ENCODE results near the gene FBXL17. TPM values are rescaled to one million over a fixed set of nuclear protein-coding genes. Genes with fewer than 3 reads are reported as not detected.

The FBXL17 gene
- polyA plus RNA-seq, 4 donors, result 26.4 to 31.5 (median 30.9) TPM

DNA sequence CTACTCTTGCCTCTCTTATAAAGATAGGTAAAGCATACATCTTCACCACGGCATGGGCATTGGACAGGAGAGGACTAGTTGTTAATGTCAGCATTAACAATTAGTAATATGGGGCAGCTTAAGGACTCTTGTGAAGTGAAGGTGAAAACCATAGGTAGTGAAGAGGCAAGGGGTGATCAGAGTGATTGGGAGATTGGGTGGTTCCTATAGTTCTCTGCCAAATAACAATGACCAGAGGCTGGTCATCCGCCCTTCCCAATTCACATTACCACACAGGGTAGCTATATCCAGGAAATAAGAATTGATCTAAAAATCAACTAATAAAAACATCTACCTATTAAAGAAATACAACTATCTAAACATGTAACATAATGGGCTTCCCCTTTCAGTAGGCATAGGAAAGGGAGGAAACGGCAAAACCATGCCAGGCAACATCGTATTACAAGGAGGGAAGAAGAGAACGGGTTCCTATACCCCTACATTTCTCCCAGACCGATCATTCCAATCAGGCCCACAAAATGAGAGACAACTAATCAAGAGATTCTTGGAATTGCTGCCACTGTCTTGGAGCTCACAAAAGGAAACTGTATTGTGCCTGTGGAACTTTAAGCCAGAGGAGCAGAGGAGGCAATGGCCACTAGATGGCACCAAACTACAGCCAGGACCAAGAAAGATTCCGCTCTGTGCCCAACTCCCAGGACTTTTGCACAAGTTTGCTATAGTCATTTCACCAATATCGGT is 121.6 kb downstream of the FBXL17 start:
- peak; percentile 65 to 74 (median 70) for DNase-seq (ENCODE audit: low read depth in 4 of 4, low spot score in 3 of 4)

DNA sequence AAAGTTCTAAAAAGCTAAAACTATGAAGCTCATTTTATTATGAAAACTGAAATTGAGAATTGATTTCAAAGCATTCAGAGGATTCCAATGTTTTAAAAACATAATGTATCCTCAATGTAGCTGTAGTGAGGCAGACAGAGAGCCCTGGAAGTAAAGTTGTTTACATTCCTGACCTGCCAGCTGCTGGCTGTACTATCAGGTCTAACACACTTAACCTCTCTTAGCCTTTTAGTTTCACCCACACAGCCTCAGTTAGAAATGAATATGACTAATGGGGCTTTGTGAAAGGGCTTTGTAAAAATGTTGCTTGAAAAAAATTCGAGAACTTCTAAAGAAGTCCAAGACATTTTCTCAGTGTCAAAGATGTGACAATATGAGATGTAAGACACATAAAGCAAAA is 122.6 kb downstream of the FBXL17 start:
- DNase-seq (ENCODE audit: low read depth in 4 of 4, low spot score in 3 of 4), result no peak

GRCh38 chr5:108257996-108258395 is 123.9 kb downstream of the FBXL17 start:
- no peak for DNase-seq (ENCODE audit: low read depth in 4 of 4, low spot score in 3 of 4)

GRCh38 chr5:108255468-108255867 is 126.4 kb downstream of the FBXL17 start:
- DNase-seq (ENCODE audit: low read depth in 4 of 4, low spot score in 3 of 4), result no peak

DNA sequence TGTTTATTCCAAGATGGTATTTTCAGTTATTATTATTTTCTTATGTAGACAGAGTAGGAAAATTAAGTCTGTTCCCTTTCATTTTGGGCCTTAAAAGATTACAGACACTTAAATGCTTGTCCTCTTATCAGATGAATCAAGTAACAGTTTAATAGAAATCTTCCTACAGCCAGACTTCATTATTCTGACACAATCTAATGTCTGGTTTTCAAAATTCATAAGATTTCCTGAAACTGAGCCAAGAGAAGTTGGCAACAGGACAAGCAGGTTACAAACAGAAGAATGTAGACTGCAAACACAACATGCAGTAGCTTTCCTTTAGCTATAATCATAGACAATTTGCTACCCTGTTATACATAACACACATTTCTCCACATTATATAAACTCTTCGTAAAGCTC is 130.5 kb downstream of the FBXL17 start:
- DNase-seq (ENCODE audit: low read depth in 4 of 4, low spot score in 3 of 4), result no peak

DNA sequence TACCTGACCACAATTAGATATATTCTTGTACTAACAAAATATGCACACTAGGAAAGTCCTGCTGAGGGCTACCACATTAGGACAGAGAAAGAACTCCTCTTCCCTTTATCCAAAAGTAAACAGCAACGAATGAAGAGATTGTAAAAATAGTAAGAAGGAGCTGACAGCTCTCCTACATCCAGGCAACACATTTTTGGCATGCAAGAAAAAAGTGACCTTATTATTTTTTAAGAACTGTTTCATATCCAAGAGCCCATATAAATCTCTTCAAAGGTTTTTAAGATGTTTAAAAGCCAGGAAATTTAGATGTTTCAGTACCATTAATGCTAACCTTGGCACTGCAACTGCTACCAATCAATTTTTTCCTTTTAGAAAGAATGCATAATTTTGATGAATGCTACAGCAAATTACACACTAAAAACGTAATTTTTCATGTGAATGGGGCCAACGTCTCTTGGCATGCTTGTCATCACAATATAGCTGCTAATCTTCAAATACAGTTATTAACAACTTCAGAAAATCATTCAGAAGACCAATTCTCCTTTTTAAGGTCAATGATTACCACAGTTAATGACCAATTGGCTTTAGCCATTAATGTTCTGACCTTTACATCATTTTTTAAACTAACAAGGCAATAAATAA is 132.0 kb downstream of the FBXL17 start:
- DNase-seq (ENCODE audit: low read depth in 4 of 4, low spot score in 3 of 4), result no peak

- DNase-seq (ENCODE audit: low read depth in 4 of 4, low spot score in 3 of 4), result no peak
Measured at GRCh38 chr5:108249095-108249784, 132.7 kb downstream of the FBXL17 start.

GRCh38 chr5:108238936-108239887 is 142.7 kb downstream of the FBXL17 start:
- no peak for DNase-seq (ENCODE audit: low read depth in 4 of 4, low spot score in 3 of 4)

DNA sequence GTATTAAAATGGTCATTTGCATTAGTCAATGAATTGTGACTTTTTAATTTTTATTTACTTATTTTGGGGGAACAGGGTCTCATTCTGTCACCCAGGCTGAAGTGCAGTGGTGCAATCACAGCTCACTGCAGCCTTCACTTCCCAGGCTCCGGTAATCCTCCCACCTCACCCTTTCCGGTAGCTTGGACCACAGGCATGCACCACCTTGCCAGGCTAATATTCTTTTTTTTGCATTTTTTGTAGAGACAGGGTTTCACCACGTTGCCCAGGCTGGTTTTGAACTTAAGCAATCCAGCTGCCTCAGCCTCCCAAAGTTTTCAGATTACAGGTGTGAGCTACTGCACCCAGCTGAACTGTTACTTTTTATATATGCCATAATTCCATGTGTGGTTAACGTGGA is 143.4 kb downstream of the FBXL17 start:
- no peak for DNase-seq (ENCODE audit: low read depth in 4 of 4, low spot score in 3 of 4)

DNA sequence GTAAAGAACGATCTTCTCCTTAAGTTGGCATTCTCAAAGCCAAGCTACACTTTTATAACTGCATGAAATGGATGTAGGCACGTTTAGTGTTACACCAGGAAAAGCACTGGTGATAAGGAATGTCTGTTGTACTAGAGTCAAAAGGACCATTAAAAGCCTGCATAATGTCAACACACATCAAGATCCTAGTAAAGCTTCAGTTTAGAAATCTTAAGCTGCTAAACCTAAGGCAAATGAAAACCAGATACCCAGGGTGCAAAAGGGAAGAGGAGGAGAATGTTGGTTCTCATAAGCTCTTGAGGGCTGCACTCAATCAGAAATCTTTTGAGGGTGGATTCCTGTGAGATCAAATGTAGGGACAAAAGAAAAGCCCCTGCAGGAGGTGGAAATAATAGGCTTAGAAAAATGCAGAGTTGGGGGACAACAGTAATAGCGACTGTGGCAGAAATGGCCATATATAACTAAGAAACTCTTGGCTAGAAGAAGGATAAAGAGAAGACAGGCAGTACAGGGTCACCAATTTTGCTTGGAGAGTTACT is 148.2 kb downstream of the FBXL17 start:
- DNase-seq (ENCODE audit: low read depth in 4 of 4, low spot score in 3 of 4), result no peak

- no peak for DNase-seq (ENCODE audit: low read depth in 4 of 4, low spot score in 3 of 4)
Measured at GRCh38 chr5:108232805-108233204, 149.1 kb downstream of the FBXL17 start.

DNA sequence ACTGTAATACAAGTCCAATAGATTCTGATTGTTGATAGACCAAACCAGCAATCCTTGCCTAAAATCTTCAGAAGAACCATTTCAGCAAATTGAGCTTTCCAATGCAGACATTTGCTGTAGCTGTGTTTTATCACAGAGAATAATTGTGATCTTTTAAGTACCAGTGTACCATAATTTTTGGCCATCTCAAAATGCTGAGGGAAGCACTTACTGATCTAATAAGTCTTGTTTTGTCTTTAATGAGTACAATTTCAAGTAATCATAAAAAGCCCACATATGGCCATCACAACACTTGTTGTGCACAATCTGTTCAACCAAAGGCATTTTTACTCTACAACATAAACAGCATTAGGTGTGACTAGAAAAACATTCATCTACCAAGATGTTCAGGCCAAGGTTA is 159.9 kb downstream of the FBXL17 start:
- no peak for DNase-seq (ENCODE audit: low read depth in 4 of 4, low spot score in 3 of 4)

DNA sequence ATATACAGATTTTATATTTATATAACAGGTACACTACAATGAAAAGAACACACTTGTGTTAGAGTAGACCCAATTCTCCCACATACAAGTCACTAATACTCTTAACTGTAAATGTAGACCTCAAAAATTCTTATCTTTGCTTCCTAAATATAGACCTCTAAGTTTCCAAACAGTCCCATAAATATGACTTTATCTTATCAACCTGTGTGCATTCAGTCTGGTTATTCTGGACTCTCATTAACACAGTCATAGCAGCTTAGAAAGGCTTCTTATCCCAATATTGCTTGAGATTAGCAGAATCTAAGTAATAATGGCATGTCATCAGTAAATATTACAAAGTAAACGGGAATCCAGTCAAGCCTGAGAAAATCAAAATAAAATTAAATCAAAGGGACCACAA is 161.1 kb downstream of the FBXL17 start:
- DNase-seq (ENCODE audit: low read depth in 4 of 4, low spot score in 3 of 4), result no peak

DNA sequence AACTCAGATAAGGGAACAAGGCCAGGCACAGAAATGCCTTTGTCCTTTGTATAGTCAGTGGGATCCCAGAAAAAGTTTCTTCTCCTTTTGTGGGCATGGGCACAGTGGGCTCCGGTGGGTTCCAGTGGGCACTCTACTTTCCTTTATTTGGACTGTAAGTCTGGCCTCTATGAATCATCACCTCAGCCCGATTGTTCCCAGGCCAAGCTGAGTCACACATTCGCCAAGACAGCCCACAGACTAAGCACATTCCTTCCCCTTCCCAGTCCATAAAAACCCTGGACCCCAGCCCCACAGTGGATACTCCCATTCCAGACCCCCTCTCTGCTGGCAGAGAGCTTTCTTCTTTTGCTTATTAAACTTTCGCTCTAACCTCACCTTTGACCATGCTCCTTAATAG is 165.0 kb downstream of the FBXL17 start:
- DNase-seq (ENCODE audit: low read depth in 4 of 4, low spot score in 3 of 4), result no peak

DNA sequence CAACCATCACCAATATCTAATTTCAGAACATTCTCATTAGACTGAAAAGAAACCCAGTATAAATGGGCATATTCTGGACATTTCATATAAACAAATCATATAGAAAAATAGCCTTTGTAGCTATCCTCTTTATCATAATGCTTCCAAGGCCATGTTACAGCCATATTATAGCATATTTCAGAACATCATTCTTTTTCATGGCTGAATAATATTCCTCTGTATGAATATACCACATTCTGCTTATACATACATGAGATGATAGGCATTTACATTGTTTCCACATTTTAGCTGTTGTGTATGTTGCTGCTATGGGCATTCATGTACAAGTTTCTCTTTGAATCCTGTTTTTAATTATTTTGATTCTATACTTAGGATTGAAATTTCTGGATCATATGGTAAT is 167.0 kb downstream of the FBXL17 start:
- no peak for DNase-seq (ENCODE audit: low read depth in 4 of 4, low spot score in 3 of 4)

DNA sequence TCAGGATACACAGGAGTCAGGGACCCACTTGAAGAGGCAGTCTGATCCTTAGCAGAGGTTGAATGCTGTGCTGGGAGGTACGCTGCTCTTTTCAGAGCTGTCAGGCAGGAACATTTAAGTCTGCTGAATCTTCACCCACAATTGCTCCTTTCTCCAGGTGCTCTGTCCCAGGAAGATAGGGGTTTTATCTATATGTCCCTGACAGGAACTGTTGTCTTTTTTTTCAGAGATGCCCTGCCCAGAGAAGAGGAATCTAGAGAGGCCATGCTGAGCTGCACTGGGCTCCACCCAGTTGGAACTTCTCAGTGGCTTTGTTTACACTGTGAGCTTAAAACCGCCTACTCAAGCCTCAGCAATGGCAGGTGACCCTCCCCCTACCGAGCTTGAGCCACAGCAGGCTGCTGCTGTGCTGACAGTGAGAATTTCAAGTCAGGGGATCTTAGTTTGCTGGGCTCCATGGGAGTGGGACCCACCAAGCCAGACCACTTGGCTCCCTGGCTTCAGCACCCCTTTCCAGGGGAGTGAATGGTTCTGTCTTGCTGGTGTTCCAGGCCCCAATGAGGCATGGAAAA is 169.0 kb downstream of the FBXL17 start:
- DNase-seq (ENCODE audit: low read depth in 4 of 4, low spot score in 3 of 4), result no peak

GRCh38 chr5:108206707-108207106 is 175.2 kb downstream of the FBXL17 start:
- no peak for DNase-seq (ENCODE audit: low read depth in 4 of 4, low spot score in 3 of 4)

DNA sequence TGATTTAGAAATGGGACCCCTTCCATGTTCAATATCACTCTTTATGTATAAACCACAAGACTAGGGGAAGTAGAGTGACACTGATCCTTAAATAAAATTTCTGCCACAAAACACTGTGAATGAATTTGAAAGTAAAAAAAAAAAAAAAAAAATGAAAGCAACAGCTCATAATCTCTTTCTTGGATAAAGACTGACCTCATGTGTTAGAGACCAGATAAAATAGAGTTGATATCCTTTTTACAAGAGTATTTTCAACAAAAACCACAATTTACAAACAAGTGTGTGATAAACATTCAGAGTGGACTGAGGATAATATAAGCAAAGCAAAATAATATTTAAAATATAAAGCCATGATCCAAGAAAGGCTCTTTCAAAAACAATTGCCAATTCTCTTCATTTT is 180.2 kb downstream of the FBXL17 start:
- DNase-seq (ENCODE audit: low read depth in 4 of 4, low spot score in 3 of 4), result no peak

- DNase-seq (ENCODE audit: low read depth in 4 of 4, low spot score in 3 of 4), result no peak
Measured at GRCh38 chr5:108196276-108196675, 185.6 kb downstream of the FBXL17 start.

Data from right renal pelvis (tissue), 4 donors.